Keratinocyte (primary cell): Measurements from ENCODE around the gene CERS2. TPM values are rescaled to one million over a fixed set of nuclear protein-coding genes. Genes with fewer than 3 reads are reported as not detected.

ENCODE experiments used
- DNase-seq: peaks from one replicate; pipeline ENCODE4 v3.0.0-alpha.2; 2011; ENCODE audit warnings: low read depth, missing footprints, low spot score
- FAIRE-seq: peaks from 2 replicates; lab custom pipeline; 2011; peaks lifted over from hg19 to GRCh38; lab: Jason Lieb, UNC
- H2AFZ ChIP-seq: 2 replicates; pipeline ENCODE4 v1.6.0; 2012; ENCODE audit warnings: low read length, control low read depth, inconsistent platforms; ENCODE audit not compliant: control insufficient read depth
- H3K27ac ChIP-seq: 2 replicates; pipeline ENCODE4 v1.5.1; 2011; ENCODE audit warnings: low read length; ENCODE audit not compliant: control insufficient read depth, insufficient read depth
- H3K27me3 ChIP-seq: 3 replicates; pipeline ENCODE4 v1.6.0; 2011; ENCODE audit warnings: low read length; ENCODE audit not compliant: control insufficient read depth, insufficient read depth; ENCODE audit errors: extremely low read depth
- H3K36me3 ChIP-seq, 2 experiments: 2 replicates in 1 of 2; 3 replicates in 1 of 2; pipeline ENCODE4 v1.5.1; 2011; ENCODE audit warnings: low read length in 2 of 2, mild to moderate bottlenecking in 1 of 2; ENCODE audit not compliant: control insufficient read depth in 2 of 2, insufficient read depth in 2 of 2; ENCODE audit errors: extremely low read depth in 1 of 2
- H3K4me1 ChIP-seq: 3 replicates; pipeline ENCODE4 v1.5.1; 2011; ENCODE audit warnings: low read length; ENCODE audit not compliant: control insufficient read depth, insufficient read depth; ENCODE audit errors: extremely low read depth
- H3K4me2 ChIP-seq: 3 replicates; pipeline ENCODE4 v1.6.0; 2011; ENCODE audit warnings: low read depth, low read length; ENCODE audit not compliant: control insufficient read depth, insufficient read depth; ENCODE audit errors: extremely low read depth
- H3K4me3 ChIP-seq, 3 experiments: fragments of 200-600 bp in 1 of 3; sonication (generic) in 1 of 3; 2 replicates in 2 of 3; 3 replicates in 1 of 3; pipeline ENCODE4 v1.5.1; 2011 to 2016; ENCODE audit warnings: low read length in 3 of 3, mild to moderate bottlenecking in 3 of 3, control low read depth in 2 of 3, inconsistent platforms in 1 of 3, low read depth in 1 of 3, mixed read lengths in 1 of 3, mixed run types in 1 of 3, moderate library complexity in 1 of 3; ENCODE audit not compliant: control insufficient read depth in 2 of 3, insufficient read depth in 2 of 3; ENCODE audit errors: extremely low read depth in 1 of 3
- H3K79me2 ChIP-seq: 2 replicates; pipeline ENCODE4 v1.6.0; 2012; ENCODE audit warnings: low read length; ENCODE audit not compliant: control insufficient read depth, insufficient read depth
- H3K9ac ChIP-seq: 3 replicates; pipeline ENCODE4 v1.6.0; 2011; ENCODE audit warnings: low read length; ENCODE audit not compliant: control insufficient read depth, insufficient read depth; ENCODE audit errors: extremely low read depth
- H3K9me1 ChIP-seq: 3 replicates; pipeline ENCODE4 v1.6.0; 2011; ENCODE audit warnings: low read length; ENCODE audit not compliant: control insufficient read depth, insufficient read depth; ENCODE audit errors: extremely low read depth
- H3K9me3 ChIP-seq: 2 replicates; pipeline ENCODE4 v1.5.1; 2012; ENCODE audit warnings: low read depth, low read length; ENCODE audit not compliant: control insufficient read depth
- H4K20me1 ChIP-seq: 3 replicates; pipeline ENCODE4 v1.6.0; 2011; ENCODE audit warnings: low read length; ENCODE audit not compliant: control insufficient read depth, insufficient read depth; ENCODE audit errors: extremely low read depth
- CTCF ChIP-seq, 3 experiments: IDR thresholded peaks in 1 of 3; conservative IDR thresholded peaks in 1 of 3; optimal IDR thresholded peaks in 1 of 3; 2 replicates in 2 of 3; 3 replicates in 1 of 3; pipeline versions ENCODE3 to v1.5.1; 2011; ENCODE audit warnings: low read length in 3 of 3, mild to moderate bottlenecking in 3 of 3, moderate library complexity in 2 of 3, control low read depth in 1 of 3, inconsistent platforms in 1 of 3; ENCODE audit not compliant: insufficient read depth in 2 of 3; ENCODE audit errors: extremely low read depth in 1 of 3
- EZH2 ChIP-seq: IDR thresholded peaks from one replicate; pipeline ENCODE4 v1.6.1; 2012; ENCODE audit warnings: inconsistent platforms, mild to moderate bottlenecking, low read length, moderate library complexity
- dilution Hi-C: fragments of 300-500 bp; cut with MboI; formaldehyde crosslinking; loops from one replicate; pipeline ENCODE4 v1.7.0; 2020; ENCODE audit warnings: low sequenced_read_pairs; ENCODE audit not compliant: extremely low pct_ligation_motif_present
- polyA plus RNA-seq, 5 experiments: library from polyadenylated mRNA; depleted of rRNA in 3 of 5; stranded (reverse) in 3 of 5; stranded (forward) in 1 of 5; unstranded in 1 of 5; fragments of >200 nt; gene quantifications; 1 replicate in 1 of 5; 2 replicates in 3 of 5; 3 replicates in 1 of 5; pipeline versions ENCODE4 v1.2.1 to v1.2.3, GENCODE V29; 2011 to 2012; ENCODE audit warnings: missing spikeins in 2 of 5, low read depth in 1 of 5, low replicate concordance in 1 of 5

Gene CERS2
- polyA plus RNA-seq, 1 donor (not counting 4 experiments of a cell fraction or from before 2014, with no cell fraction given), result 121 TPM

GRCh38 chr1:150971583-150972416 lies 2.8 kb downstream of the CERS2 start:
- FAIRE-seq, result no peak
- dilution Hi-C loops, result no loop called here
- no peak overlapping the region for H3K27ac ChIP-seq

GRCh38 chr1:150970808-150971582 lies 3.6 kb downstream of the CERS2 start:
- TF ChIP-seq CTCF (optimal IDR thresholded peaks at IDR 0.05 in 1 of 3, IDR thresholded peaks at IDR 0.05 in 1 of 3, conservative IDR thresholded peaks at IDR 0.05 in 1 of 3; ENCODE audit: extremely low read depth in 1 of 3, insufficient read depth in 2 of 3, low read length in 3 of 3) (no peak), EZH2 (no peak)
- H3K27me3 ChIP-seq, result no peaks in the 10 kb centered on the region
- no peaks in the 10 kb centered on the region for H3K9me3 ChIP-seq
- no peak overlapping the region for H3K9ac ChIP-seq
- H3K79me2 ChIP-seq, result peaks cover 58% of the 10 kb centered on the region
- FAIRE-seq (no peak), DNase-seq (no peak)
- no peak overlapping the region for H3K4me3 ChIP-seq
- H3K9me1 ChIP-seq, result no peaks in the 10 kb centered on the region
- peaks cover 2% of the 10 kb centered on the region for H4K20me1 ChIP-seq
- no peak overlapping the region for H2AFZ ChIP-seq
- peaks cover 20% of the 10 kb centered on the region for H3K4me1 ChIP-seq
- no peak overlapping the region for H3K4me2 ChIP-seq
- dilution Hi-C loops, result no loop called here
- no peak overlapping the region for H3K27ac ChIP-seq
- peaks cover 23 to 39% of the 10 kb centered on the region in 2 experiments for H3K36me3 ChIP-seq

More at GRCh38 chr1:150971583-150972416, 2.8 kb downstream of the CERS2 start:
- TF ChIP-seq CTCF (optimal IDR thresholded peaks at IDR 0.05 in 1 of 3, IDR thresholded peaks at IDR 0.05 in 1 of 3, conservative IDR thresholded peaks at IDR 0.05 in 1 of 3; ENCODE audit: extremely low read depth in 1 of 3, insufficient read depth in 2 of 3, low read length in 3 of 3), result peak in 1 of 3 experiments; percentile 11
- TF ChIP-seq EZH2, result no peak
- Histone ChIP-seq H3K79me2 (peaks cover 58% of the 10 kb centered on the region), H4K20me1 (peaks cover 2% of the 10 kb centered on the region), H3K4me1 (peaks cover 25% of the 10 kb centered on the region), H3K9me1 (no peaks in the 10 kb centered on the region), H3K27me3 (no peaks in the 10 kb centered on the region), H3K4me2 (peak overlapping the region; percentile 97), H3K4me3 (no peak overlapping the region), H3K9me3 (no peaks in the 10 kb centered on the region), H3K9ac (no peak overlapping the region), H2AFZ (no peak overlapping the region), H3K36me3 (peaks cover 15 to 32% of the 10 kb centered on the region in 2 experiments)
- no peak for DNase-seq
